Measurements from ENCODE around the gene ERBB4.

- TF ChIP-seq, protein P1, sequence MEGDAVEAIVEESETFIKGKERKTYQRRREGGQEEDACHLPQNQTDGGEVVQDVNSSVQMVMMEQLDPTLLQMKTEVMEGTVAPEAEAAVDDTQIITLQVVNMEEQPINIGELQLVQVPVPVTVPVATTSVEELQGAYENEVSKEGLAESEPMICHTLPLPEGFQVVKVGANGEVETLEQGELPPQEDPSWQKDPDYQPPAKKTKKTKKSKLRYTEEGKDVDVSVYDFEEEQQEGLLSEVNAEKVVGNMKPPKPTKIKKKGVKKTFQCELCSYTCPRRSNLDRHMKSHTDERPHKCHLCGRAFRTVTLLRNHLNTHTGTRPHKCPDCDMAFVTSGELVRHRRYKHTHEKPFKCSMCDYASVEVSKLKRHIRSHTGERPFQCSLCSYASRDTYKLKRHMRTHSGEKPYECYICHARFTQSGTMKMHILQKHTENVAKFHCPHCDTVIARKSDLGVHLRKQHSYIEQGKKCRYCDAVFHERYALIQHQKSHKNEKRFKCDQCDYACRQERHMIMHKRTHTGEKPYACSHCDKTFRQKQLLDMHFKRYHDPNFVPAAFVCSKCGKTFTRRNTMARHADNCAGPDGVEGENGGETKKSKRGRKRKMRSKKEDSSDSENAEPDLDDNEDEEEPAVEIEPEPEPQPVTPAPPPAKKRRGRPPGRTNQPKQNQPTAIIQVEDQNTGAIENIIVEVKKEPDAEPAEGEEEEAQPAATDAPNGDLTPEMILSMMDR (IDR thresholded peaks at IDR 0.05) = no peak
- TF ChIP-seq POLR2A (IDR thresholded peaks at IDR 0.05) = no peak
Observed at GRCh38 chr2:211416373-211416772, 1122.2 kb downstream of the ERBB4 start.

Measured in esophagus squamous epithelium (tissue), 4 donors.